ENCODE results near the gene CMC2. TPM values are rescaled to one million over a fixed set of nuclear protein-coding genes. Genes with fewer than 3 reads are reported as not detected.

The CMC2 gene
- total and polyA plus RNA-seq, 10 donors: 28.6 to 104 (median 54.8) TPM

- Histone ChIP-seq H3K27ac (peak overlapping the region in 7 of 8 donors; percentile 63 to 91 (median 84)), H3K4me1 (peaks cover 13 to 46% (median 28%) of the 10 kb centered on the region in 6 donors), H3K27me3 (replicated peaks in 1 of 7) (no peaks in the 10 kb centered on the region), H3K36me3 (peaks cover 0 to 24% (median 5%) of the 10 kb centered on the region in 6 donors), H3K9me3 (no peaks in the 10 kb centered on the region), H3K4me3 (peak overlapping the region; percentile 64 to 93 (median 73))
- TF ChIP-seq CTCF (IDR thresholded peaks at IDR 0.05 in 8 of 11, conservative IDR thresholded peaks at IDR 0.05 in 3 of 11) (no peak), POLR2AphosphoS5 (IDR thresholded peaks at IDR 0.05) (peak in 1 of 3 donors; percentile 6)
- intact Hi-C loops (cut with DNase I; ENCODE audit: low total_unique reads): loop anchor here (5.0 kb wide), 1 partner anchor 41 kb away; the partner anchor contains the start of gene C16orf46
- peak; percentile 92 for DNase-seq
- 0 to 1% (median 1%) methylated on average over 23 to 80 of the region's 80 CpGs for WGBS, 5 donors
Measured at GRCh38 chr16:81035975-81036750, 29.5 kb upstream of the CMC2 start.

DNA sequence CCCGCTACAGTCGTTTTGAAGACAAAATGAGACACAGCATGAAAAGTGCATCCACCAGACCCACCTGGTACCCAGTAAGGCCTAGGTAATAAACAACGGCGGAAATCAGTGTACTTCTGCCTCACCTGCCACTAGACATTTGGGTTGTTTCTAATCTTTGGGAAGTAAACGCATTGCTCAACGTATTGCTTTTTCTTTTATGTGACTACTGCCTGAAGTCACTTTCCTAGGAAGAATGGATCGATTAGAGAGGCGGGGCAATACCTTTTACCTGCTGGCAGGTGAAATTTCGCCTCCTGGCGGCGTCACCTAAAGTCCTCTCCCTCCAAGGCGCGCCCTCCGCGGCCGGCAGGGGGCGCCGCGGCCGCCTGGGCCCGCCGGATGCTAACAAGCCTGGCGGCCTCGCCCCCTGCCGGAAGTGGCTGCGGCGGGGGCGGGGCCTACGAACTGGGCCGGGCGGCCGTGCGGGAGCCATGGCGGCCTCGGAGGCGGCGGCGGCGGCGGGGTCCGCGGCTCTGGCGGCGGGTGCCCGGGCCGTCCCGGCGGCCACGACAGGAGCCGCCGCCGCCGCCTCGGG, 28.8 kb upstream of the CMC2 start, which contains the start of gene ATMIN:
ATMIN (plus strand) TSS at position 445 of the 577 bp plus-strand sequence; CDS start at position 474, 29 bp downstream.
- intact Hi-C loops (cut with DNase I; ENCODE audit: low total_unique reads): loop anchor here (5.0 kb wide), 1 partner anchor 42 kb away; the partner anchor contains the start of gene C16orf46

GRCh38 chr16:81029930-81030604, 23.4 kb upstream of the CMC2 start:
- WGBS, 5 donors: 81 to 96% (median 93%) methylated on average over 11 of the region's 11 CpGs
- Histone ChIP-seq H3K9me3 (no peaks in the 10 kb centered on the region), H3K27ac (no peak overlapping the region), H3K4me1 (peaks cover 0 to 1% (median 0%) of the 10 kb centered on the region in 6 donors), H3K36me3 (peaks cover 0 to 48% (median 6%) of the 10 kb centered on the region in 6 donors), H3K27me3 (replicated peaks in 1 of 7) (no peaks in the 10 kb centered on the region), H3K4me3 (no peak overlapping the region)
- no peak for DNase-seq
- TF ChIP-seq CTCF (IDR thresholded peaks at IDR 0.05 in 8 of 11, conservative IDR thresholded peaks at IDR 0.05 in 3 of 11) (no peak), POLR2AphosphoS5 (IDR thresholded peaks at IDR 0.05) (no peak)
- intact Hi-C loops (cut with DNase I; ENCODE audit: low total_unique reads): no loop called here

More for the DNA sequence above, 28.8 kb upstream of the CMC2 start, which contains the start of gene ATMIN:
- peak; percentile 75 to 98 (median 96) for TF ChIP-seq CTCF (IDR thresholded peaks at IDR 0.05 in 8 of 11, conservative IDR thresholded peaks at IDR 0.05 in 3 of 11)
- peak; percentile 59 to 77 (median 73) for TF ChIP-seq POLR2AphosphoS5 (IDR thresholded peaks at IDR 0.05)
- TF ChIP-seq POLR2A (IDR thresholded peaks at IDR 0.05): no peak
- Histone ChIP-seq H3K9me3 (no peaks in the 10 kb centered on the region), H3K27me3 (replicated peaks in 1 of 7) (no peaks in the 10 kb centered on the region), H3K4me1 (peaks cover 13 to 46% (median 28%) of the 10 kb centered on the region in 6 donors), H3K27ac (peak within 1 kb of the TSS in 7 of 8 donors; percentile 63 to 91 (median 84)), H3K36me3 (peaks cover 0 to 19% (median 0%) of the 10 kb centered on the region in 6 donors), H3K4me3 (peak within 1 kb of the TSS; percentile 64 to 93 (median 73))
- 6 to 20% (median 7%) methylated on average over 15 to 54 of the region's 54 CpGs for WGBS, 5 donors
- DNase-seq: peak; percentile 97

All from spleen (tissue), 11 donors.